NCI-H146 treated with DMSO at 0.1 percent for 48 hours (cell line): Measurements from ENCODE around the gene SEMA3C.

Experiments
- DNase-seq: peaks from one replicate; lab custom pipeline; 2025; ENCODE audit not compliant: unreplicated experiment; lab: John Stamatoyannopoulos, UW

SEMA3C gene

GRCh38 chr7:80858141-80858903 lies 60.5 kb downstream of the SEMA3C start:
- DNase-seq, result no peak

GRCh38 chr7:80856769-80857168 lies 62.1 kb downstream of the SEMA3C start:
- DNase-seq, result no peak

- no peak for DNase-seq
Measured at GRCh38 chr7:80851896-80852476, 66.9 kb downstream of the SEMA3C start.

GRCh38 chr7:80848841-80849240 lies 70.0 kb downstream of the SEMA3C start:
- DNase-seq, result no peak

GRCh38 chr7:80847895-80848294 lies 71.0 kb downstream of the SEMA3C start:
- no peak for DNase-seq

GRCh38 chr7:80847027-80847426 lies 71.8 kb downstream of the SEMA3C start:
- no peak for DNase-seq

- no peak for DNase-seq
Measured at GRCh38 chr7:80844916-80845315, 73.9 kb downstream of the SEMA3C start.

- DNase-seq, result no peak
Measured at GRCh38 chr7:80843018-80843677, 75.7 kb downstream of the SEMA3C start.

- no peak for DNase-seq
Measured at GRCh38 chr7:80842022-80842790, 76.6 kb downstream of the SEMA3C start.

GRCh38 chr7:80841423-80841955 lies 77.4 kb downstream of the SEMA3C start:
- no peak for DNase-seq

GRCh38 chr7:80840681-80841080 lies 78.2 kb downstream of the SEMA3C start:
- DNase-seq, result no peak

GRCh38 chr7:80839855-80840254 lies 79.0 kb downstream of the SEMA3C start:
- no peak for DNase-seq

GRCh38 chr7:80838643-80839042 lies 80.2 kb downstream of the SEMA3C start:
- no peak for DNase-seq

- DNase-seq, result no peak
Measured at GRCh38 chr7:80837345-80837744, 81.5 kb downstream of the SEMA3C start.

GRCh38 chr7:80835251-80835650 lies 83.6 kb downstream of the SEMA3C start:
- DNase-seq, result no peak

GRCh38 chr7:80833289-80834268 lies 85.3 kb downstream of the SEMA3C start:
- no peak for DNase-seq

- DNase-seq, result no peak
Measured at GRCh38 chr7:80832006-80832405, 86.8 kb downstream of the SEMA3C start.

- DNase-seq, result no peak
Measured at GRCh38 chr7:80830584-80831285, 88.1 kb downstream of the SEMA3C start.

- DNase-seq, result no peak
Measured at GRCh38 chr7:80830010-80830409, 88.8 kb downstream of the SEMA3C start.
